ENCODE data around the gene KHSRP.

KHSRP gene

DNA sequence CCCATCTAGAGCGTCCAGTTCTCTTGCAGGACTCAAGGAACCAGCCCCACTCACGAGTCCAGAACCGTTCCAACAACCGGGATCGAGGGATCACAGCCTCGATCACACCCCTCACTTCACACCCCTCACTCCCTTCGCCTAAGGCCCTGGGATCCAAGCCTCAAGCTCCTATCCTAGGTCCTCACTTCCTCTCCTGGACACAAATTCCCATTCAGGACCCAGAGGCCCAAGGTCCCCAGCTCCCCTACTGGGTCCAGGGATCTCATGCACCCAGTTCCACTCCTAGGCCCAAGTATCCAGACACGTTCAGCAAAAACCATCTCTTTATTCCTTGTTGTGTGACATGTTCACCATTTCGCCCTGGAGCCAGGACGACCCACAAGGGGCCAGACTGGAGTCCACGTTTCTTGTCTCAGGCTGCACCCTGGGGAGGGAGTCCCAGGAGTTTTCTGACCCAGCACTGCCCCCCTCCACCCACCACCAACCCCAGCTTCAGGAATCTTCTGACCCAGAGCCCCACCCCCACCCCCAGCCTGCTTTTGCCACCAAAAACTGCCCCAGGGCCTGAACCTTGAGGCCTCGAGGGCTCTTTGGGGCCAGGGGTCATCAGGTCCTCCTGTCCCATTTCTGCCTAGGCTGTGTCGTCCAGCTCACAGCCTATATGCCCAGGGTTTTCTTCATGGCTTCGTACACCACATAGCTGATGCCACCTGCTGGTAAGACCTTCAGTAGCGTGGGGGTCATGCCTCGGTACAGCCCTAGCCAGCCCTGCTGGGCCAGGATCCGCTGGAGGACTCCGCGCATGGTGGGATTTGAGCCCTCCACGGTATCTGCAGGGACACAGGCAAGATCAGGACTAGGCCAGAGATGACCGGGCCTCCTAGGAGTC lies 1.4 kb upstream of the KHSRP start:
- no peak for DNase-seq (ENCODE audit: extremely low read depth, insufficient read length)
- H3K4me3 ChIP-seq (replicated peaks; ENCODE audit: low read depth, low read length): peak overlapping the region; percentile 7
- peaks cover 5% of the 10 kb centered on the region for H3K36me3 ChIP-seq (ENCODE audit: control insufficient read depth, insufficient read depth, low read length)

DNA sequence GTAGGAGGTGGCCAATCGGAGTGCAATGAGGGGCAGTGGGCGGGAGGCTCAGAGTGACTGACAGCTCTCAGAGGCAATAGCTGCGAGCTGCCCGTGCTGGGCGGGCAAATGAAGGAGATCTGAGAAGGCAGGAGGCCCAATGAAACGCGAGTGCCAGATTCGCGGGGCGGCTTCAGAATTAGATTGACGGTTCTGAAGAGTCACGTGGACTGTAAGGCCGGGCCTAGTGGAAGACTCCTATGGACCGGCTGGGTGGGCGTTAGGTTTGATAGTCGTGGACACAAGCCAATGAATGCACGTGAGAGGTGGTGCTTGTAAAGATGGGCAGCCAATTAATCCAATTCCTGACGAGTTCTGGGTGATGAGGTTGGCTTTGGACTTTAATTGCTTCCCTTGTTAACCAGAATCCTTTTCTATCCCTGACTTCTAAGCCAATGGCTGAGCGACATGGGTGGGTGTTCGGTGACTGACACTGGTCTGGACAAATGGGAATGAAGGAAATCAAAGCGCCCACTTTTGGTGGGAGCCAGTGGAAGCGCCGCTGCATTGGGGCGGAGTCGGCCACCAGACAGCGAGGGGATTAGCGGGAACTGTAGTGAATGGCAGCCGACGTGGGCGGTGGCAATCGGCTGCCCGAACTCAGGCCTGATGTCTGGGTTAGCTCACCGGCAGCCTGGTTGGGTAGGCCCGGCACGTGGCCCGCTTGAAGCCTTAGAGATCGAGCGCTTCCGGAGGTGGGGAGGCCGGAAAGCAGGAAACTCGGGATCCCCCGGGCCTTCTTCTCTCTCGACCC lies 524 bp upstream of the KHSRP start:
- H3K36me3 ChIP-seq (ENCODE audit: control insufficient read depth, insufficient read depth, low read length): peaks cover 11% of the 10 kb centered on the region
- peak overlapping the region; percentile 7 for H3K4me3 ChIP-seq (replicated peaks; ENCODE audit: low read depth, low read length)
- peak; percentile 97 for DNase-seq (ENCODE audit: extremely low read depth, insufficient read length)
- H3K27me3 ChIP-seq (replicated peaks; ENCODE audit: control insufficient read depth, insufficient read depth, low read length): no peaks in the 10 kb centered on the region
- TF ChIP-seq, protein P1, sequence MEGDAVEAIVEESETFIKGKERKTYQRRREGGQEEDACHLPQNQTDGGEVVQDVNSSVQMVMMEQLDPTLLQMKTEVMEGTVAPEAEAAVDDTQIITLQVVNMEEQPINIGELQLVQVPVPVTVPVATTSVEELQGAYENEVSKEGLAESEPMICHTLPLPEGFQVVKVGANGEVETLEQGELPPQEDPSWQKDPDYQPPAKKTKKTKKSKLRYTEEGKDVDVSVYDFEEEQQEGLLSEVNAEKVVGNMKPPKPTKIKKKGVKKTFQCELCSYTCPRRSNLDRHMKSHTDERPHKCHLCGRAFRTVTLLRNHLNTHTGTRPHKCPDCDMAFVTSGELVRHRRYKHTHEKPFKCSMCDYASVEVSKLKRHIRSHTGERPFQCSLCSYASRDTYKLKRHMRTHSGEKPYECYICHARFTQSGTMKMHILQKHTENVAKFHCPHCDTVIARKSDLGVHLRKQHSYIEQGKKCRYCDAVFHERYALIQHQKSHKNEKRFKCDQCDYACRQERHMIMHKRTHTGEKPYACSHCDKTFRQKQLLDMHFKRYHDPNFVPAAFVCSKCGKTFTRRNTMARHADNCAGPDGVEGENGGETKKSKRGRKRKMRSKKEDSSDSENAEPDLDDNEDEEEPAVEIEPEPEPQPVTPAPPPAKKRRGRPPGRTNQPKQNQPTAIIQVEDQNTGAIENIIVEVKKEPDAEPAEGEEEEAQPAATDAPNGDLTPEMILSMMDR (IDR thresholded peaks at IDR 0.05; ENCODE audit: insufficient read depth, low read length, poor library complexity, severe bottlenecking): no peak

More for the DNA sequence above, 1.4 kb upstream of the KHSRP start:
- H3K27me3 ChIP-seq (replicated peaks; ENCODE audit: control insufficient read depth, insufficient read depth, low read length): no peaks in the 10 kb centered on the region
- TF ChIP-seq, protein P1 (IDR thresholded peaks at IDR 0.05; ENCODE audit: insufficient read depth, low read length, poor library complexity, severe bottlenecking): peak; percentile 22

DNA sequence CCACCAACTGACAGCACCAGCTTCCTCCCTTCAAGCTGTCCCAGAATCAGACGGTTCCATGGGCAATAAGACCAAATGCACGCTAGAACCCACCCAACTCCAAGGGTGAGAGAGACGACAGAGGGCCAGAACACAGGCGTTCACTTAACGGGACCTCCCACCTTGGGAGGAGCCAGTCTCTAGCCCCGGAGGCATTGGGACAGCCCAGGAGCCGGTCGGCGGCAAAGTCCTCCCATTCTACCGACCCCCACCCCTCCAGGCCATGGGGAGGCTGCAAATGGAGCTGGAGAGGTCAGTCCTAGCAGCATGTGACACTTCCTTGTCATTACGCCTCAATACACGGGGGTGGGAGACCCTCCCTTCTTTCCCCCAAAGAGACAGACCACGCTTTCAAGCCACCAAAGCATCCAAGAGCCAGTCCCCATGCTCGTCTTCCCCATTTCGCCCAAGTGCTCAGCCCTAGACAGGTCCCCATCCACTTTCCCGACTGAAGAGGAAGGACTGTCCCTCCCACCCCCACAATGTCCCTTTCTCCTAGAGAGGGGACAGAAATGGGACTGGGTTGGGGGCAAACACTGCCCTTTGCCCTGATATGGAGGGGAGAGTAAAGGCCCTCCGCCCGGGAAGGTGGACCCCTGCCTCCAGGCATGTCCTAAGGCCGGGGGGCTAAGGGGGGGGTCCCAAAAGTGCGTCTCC lies 964 bp downstream of the KHSRP start:
- TF ChIP-seq, protein P1 (IDR thresholded peaks at IDR 0.05; ENCODE audit: insufficient read depth, low read length, poor library complexity, severe bottlenecking): no peak
- Histone ChIP-seq H3K36me3 (ENCODE audit: control insufficient read depth, insufficient read depth, low read length) (peaks cover 23% of the 10 kb centered on the region), H3K27me3 (replicated peaks; ENCODE audit: control insufficient read depth, insufficient read depth, low read length) (no peaks in the 10 kb centered on the region), H3K4me3 (replicated peaks; ENCODE audit: low read depth, low read length) (peak overlapping the region; percentile 83)
- DNase-seq (ENCODE audit: extremely low read depth, insufficient read length): no peak

DNA sequence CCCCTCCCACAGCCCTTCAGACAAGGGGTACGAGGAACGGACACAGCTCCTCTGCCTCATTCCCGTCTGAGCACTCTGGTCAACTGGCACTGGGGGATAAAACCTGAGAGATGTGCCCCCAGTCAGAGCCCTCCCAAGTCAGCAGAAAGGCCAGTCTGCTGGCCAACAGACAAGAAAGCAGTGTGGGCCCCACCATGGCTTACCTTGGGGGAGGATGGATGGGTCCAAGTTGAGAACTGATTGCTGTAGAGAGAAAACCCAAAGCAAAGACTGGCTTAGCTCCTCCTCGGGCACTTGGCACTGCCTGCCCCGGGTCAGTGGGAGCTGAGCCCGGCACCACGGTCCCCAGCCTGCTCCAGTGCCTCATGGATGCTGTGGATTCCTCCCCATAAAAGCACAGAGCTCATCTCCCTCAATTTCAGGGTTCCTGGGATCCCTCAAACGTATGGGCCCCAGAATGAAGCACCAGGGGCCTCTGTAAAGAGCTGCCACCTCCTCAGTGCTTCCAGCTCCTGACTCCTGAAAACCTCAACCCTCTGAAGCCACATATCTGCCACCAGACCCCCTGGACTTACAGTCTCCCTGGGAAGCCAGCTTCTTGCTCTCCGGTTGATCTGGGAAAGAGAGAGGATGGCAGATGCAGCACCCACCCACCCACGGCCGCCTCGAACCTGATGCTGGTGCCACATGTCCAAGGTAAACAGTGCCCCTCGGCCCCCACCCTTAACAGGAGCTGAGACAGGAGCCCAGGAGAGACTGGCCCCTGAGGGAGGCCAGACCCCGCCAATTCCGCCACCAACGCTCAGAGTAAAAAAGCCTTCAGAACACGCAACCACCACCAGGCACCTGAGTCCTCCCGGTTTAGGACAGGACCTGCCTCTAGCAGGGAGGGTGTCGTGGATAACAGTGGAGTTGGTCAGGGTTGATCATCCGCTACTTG lies 3.3 kb downstream of the KHSRP start:
- Histone ChIP-seq H3K27me3 (replicated peaks; ENCODE audit: control insufficient read depth, insufficient read depth, low read length) (no peaks in the 10 kb centered on the region), H3K36me3 (ENCODE audit: control insufficient read depth, insufficient read depth, low read length) (peaks cover 43% of the 10 kb centered on the region), H3K4me3 (replicated peaks; ENCODE audit: low read depth, low read length) (no peak overlapping the region)
- no peak for DNase-seq (ENCODE audit: extremely low read depth, insufficient read length)
- TF ChIP-seq, protein P1 (IDR thresholded peaks at IDR 0.05; ENCODE audit: insufficient read depth, low read length, poor library complexity, severe bottlenecking): no peak

DNA sequence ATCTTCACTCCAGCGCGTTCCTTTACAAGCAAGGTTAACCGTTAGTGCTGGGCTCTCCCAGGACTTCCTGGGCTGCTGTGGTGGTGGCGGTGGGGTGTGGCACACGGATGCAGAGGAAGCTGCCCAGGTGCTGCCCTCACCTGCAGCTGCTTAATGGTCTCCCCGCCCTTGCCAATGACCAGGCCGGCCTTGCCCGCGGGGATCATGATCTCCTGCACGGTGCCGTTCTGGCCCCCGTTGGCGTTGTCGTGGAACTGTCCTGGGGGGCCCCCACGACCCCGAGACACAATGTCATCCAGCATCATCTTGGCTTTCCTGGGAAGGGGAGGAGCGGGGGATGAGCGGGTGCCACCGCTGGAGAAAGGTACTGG lies 6.1 kb downstream of the KHSRP start:
- H3K36me3 ChIP-seq (ENCODE audit: control insufficient read depth, insufficient read depth, low read length): peaks cover 57% of the 10 kb centered on the region
- TF ChIP-seq, protein P1 (IDR thresholded peaks at IDR 0.05; ENCODE audit: insufficient read depth, low read length, poor library complexity, severe bottlenecking): no peak
- DNase-seq (ENCODE audit: extremely low read depth, insufficient read length): no peak
- no peaks in the 10 kb centered on the region for H3K27me3 ChIP-seq (replicated peaks; ENCODE audit: control insufficient read depth, insufficient read depth, low read length)
- H3K4me3 ChIP-seq (replicated peaks; ENCODE audit: low read depth, low read length): no peak overlapping the region

All from GM06990 (cell line).